ENCODE data around the gene ALDH1A2.

DNA sequence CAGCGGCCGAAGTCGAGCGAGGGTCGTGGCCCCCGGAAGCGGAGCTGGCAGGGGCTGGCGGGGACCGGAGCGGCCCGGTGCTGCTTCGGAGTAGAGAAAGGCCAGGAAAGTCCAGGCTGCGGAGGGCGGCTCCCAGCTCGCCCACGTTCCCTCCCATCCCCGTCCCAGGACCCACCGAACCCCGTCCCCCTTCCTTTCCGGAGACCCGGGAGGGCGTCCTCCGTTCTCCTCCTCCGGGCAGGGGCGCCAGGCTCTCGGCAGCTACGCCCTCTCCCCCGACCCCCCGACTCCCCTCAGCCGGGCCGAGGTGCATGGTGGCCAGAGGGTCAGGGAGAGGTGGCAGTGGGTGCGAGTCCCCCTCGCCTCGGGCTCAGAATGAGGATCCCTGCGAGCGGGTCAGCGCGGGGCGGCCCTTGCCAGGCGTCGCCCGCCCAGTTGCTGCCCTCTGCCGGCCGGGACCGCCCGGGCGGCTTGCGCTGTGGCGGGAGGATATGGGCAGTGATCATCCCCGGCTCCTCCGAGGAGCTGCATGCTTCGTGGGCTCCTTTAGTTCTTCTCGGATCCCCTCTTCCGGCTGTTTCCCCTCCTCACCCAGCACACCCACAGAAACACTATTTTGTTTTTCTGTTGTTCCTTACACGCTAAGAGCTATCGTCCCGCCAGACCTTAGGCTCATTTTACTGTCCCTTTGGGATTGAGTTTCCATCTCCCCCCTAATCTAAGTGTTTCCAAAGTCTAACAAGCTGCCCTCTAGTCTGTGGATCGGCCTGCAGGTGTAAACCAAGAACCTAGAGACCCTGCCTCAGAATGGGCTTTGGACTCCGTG lies 744 bp upstream of the ALDH1A2 start:
- TF ChIP-seq, protein P1, sequence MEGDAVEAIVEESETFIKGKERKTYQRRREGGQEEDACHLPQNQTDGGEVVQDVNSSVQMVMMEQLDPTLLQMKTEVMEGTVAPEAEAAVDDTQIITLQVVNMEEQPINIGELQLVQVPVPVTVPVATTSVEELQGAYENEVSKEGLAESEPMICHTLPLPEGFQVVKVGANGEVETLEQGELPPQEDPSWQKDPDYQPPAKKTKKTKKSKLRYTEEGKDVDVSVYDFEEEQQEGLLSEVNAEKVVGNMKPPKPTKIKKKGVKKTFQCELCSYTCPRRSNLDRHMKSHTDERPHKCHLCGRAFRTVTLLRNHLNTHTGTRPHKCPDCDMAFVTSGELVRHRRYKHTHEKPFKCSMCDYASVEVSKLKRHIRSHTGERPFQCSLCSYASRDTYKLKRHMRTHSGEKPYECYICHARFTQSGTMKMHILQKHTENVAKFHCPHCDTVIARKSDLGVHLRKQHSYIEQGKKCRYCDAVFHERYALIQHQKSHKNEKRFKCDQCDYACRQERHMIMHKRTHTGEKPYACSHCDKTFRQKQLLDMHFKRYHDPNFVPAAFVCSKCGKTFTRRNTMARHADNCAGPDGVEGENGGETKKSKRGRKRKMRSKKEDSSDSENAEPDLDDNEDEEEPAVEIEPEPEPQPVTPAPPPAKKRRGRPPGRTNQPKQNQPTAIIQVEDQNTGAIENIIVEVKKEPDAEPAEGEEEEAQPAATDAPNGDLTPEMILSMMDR (IDR thresholded peaks at IDR 0.05), result peak; percentile 75 to 95 (median 92)
- no peak for TF ChIP-seq POLR2A (IDR thresholded peaks at IDR 0.05)

Data from right lobe of liver (tissue), 4 donors.